Naive thymus-derived CD8-positive, alpha-beta T cell (primary cell): ENCODE measurements around the gene MATN4. TPM values are rescaled to one million over a fixed set of nuclear protein-coding genes. Genes with fewer than 3 reads are reported as not detected.

ENCODE experiments used
- ATAC-seq, 2 donors: fragments of 150-1000 bp; cut with Tn5 transposase in 1 of 2; sonication (Bioruptor Pico), chemical (Tn5 transposase) in 1 of 2; 1 replicate in 1 of 2; 2 replicates in 1 of 2; pipeline ENCODE4 v1.10.0; 2021; ENCODE audit warnings: mild to moderate bottlenecking in 2 of 2, moderate library complexity in 2 of 2
- POLR2A ChIA-PET: fragments of 350-600 bp; sonication (Branson Sonifier 250); formaldehyde crosslinking; loops from one replicate; lab custom pipeline; 2021; ENCODE audit warnings: antibody characterized with exemption; lab: Charles Lee
- DNase-seq, 10 donors: peaks; one replicate each; pipeline versions ENCODE4 v3.0.0 to v3.0.0-alpha.2; 2020 to 2022
- H3K27ac Mint-ChIP-seq, 10 donors: one replicate each; pipeline ENCODE4 v1.8.0; 2020 to 2022; ENCODE audit warnings: mild to moderate bottlenecking in 10 of 10, mixed read lengths in 10 of 10, moderate library complexity in 4 of 10, inconsistent platforms in 1 of 10
- H3K27me3 Mint-ChIP-seq, 5 donors: one replicate each; pipeline ENCODE4 v1.8.0; 2021 to 2022; ENCODE audit warnings: mixed read lengths in 5 of 5
- H3K36me3 Mint-ChIP-seq, 3 donors: one replicate each; pipeline ENCODE4 v1.8.0; 2020 to 2022; ENCODE audit warnings: mixed read lengths in 3 of 3, mild to moderate bottlenecking in 2 of 3, inconsistent platforms in 1 of 3
- H3K4me1 Mint-ChIP-seq, 4 donors: one replicate each; pipeline ENCODE4 v1.8.0; 2021 to 2022; ENCODE audit warnings: mixed read lengths in 4 of 4
- H3K4me3 Mint-ChIP-seq, 10 donors: one replicate each; pipeline ENCODE4 v1.8.0; 2020 to 2022; ENCODE audit warnings: mild to moderate bottlenecking in 10 of 10, mixed read lengths in 10 of 10, moderate library complexity in 6 of 10, inconsistent platforms in 1 of 10
- H3K9me3 Mint-ChIP-seq, 9 donors: one replicate each; pipeline ENCODE4 v1.8.0; 2020 to 2022; ENCODE audit warnings: mixed read lengths in 9 of 9, mild to moderate bottlenecking in 3 of 9, inconsistent platforms in 1 of 9, moderate library complexity in 1 of 9
- polyA plus RNA-seq, 3 donors: library from polyadenylated mRNA; unstranded; fragments of 300-500 nt; fragmentation: Illumina TruSeq; gene quantifications; one replicate each; pipeline ENCODE4 v1.2.3, GENCODE V29; 2021
- total RNA-seq, 8 experiments: library from RNA in 2 of 8; stranded (reverse) in 2 of 8; gene quantifications; one replicate each; pipeline ENCODE4 v1.2.3 and lab custom pipeline; 2021 to 2026

The MATN4 gene
- total and polyA plus RNA-seq, 5 experiments from 2014 or later, result not detected

DNA sequence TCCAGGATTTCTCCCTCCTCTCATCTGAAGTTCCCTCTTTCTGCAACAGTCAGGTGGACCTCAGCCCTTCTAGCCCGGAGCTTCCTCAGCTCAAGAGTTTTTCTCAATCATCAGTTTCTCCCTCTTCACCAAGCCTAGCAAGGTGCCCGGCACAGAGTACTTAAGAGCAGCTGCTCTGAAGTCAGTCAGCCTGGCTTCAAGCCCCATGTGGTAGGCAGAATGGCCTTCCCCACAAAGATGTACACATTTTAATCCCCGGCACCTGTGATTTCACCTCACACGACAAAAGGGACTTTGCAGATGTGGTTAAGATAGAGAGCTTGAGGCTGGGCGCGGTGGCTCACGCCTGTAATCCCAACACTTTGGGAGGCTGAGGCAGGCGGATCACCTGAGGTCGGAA is 16.6 kb downstream of the MATN4 start:
- H3K4me3 Mint-ChIP-seq, result no peak overlapping the region
- H3K9me3 Mint-ChIP-seq, result no peaks in the 10 kb centered on the region
- peaks cover 15 to 64% (median 33%) of the 10 kb centered on the region in 5 donors for H3K27me3 Mint-ChIP-seq
- peaks cover 0 to 19% (median 13%) of the 10 kb centered on the region in 4 donors for H3K4me1 Mint-ChIP-seq
- DNase-seq (no peak), ATAC-seq (no peak)
- POLR2A ChIA-PET, result interaction anchor here (0.6 to 1.0 kb wide), 2 partner anchors 247 to 333 kb away, joined by 3 to 4 read pairs; no protein-coding TSS in a partner anchor
- H3K27ac Mint-ChIP-seq, result peak overlapping the region in 1 of 10 donors; percentile 13
- H3K36me3 Mint-ChIP-seq, result no peaks in the 10 kb centered on the region

- H3K4me3 Mint-ChIP-seq, result no peak overlapping the region
- H3K4me1 Mint-ChIP-seq, result peaks cover 0 to 19% (median 13%) of the 10 kb centered on the region in 4 donors
- peaks cover 13 to 57% (median 32%) of the 10 kb centered on the region in 5 donors for H3K27me3 Mint-ChIP-seq
- no peaks in the 10 kb centered on the region for H3K9me3 Mint-ChIP-seq
- POLR2A ChIA-PET, result interaction anchor here (1.0 kb wide), 1 partner anchor 247 kb away, joined by 3 read pairs; no protein-coding TSS in a partner anchor
- ATAC-seq (peak; percentile 46 to 49), DNase-seq (peak; percentile 26 to 76 (median 56))
- no peak overlapping the region for H3K27ac Mint-ChIP-seq
- no peaks in the 10 kb centered on the region for H3K36me3 Mint-ChIP-seq
Measured at GRCh38 chr20:45290677-45291355, 17.3 kb downstream of the MATN4 start.

- Mint-ChIP-seq H3K4me1 (peaks cover 0 to 19% (median 13%) of the 10 kb centered on the region in 4 donors), H3K27me3 (peaks cover 12 to 56% (median 32%) of the 10 kb centered on the region in 5 donors), H3K4me3 (no peak overlapping the region), H3K27ac (peak overlapping the region in 2 of 10 donors; percentile 37 to 57), H3K36me3 (no peaks in the 10 kb centered on the region), H3K9me3 (no peaks in the 10 kb centered on the region)
- ATAC-seq (no peak), DNase-seq (no peak)
- POLR2A ChIA-PET, result no interaction called here
Measured at GRCh38 chr20:45289942-45290676, 18.0 kb downstream of the MATN4 start.

GRCh38 chr20:45288860-45289259 is 19.2 kb downstream of the MATN4 start:
- Mint-ChIP-seq H3K27me3 (peaks cover 13 to 57% (median 32%) of the 10 kb centered on the region in 5 donors), H3K9me3 (no peaks in the 10 kb centered on the region), H3K36me3 (no peaks in the 10 kb centered on the region), H3K27ac (peak overlapping the region in 1 of 10 donors; percentile 78), H3K4me1 (peaks cover 2 to 16% (median 11%) of the 10 kb centered on the region in 4 donors), H3K4me3 (no peak overlapping the region)
- ATAC-seq, result no peak
- POLR2A ChIA-PET, result no interaction called here
- no peak for DNase-seq

GRCh38 chr20:45288376-45288775 is 19.7 kb downstream of the MATN4 start:
- H3K4me3 Mint-ChIP-seq, result peak overlapping the region in 1 of 10 donors; percentile 30
- POLR2A ChIA-PET, result no interaction called here
- peaks cover 13 to 56% (median 30%) of the 10 kb centered on the region in 5 donors for H3K27me3 Mint-ChIP-seq
- H3K27ac Mint-ChIP-seq, result no peak overlapping the region
- ATAC-seq (no peak), DNase-seq (no peak)
- H3K4me1 Mint-ChIP-seq, result peaks cover 2 to 14% (median 8%) of the 10 kb centered on the region in 4 donors
- H3K36me3 Mint-ChIP-seq, result no peaks in the 10 kb centered on the region
- H3K9me3 Mint-ChIP-seq, result no peaks in the 10 kb centered on the region

- Mint-ChIP-seq H3K36me3 (no peaks in the 10 kb centered on the region), H3K4me1 (peaks cover 0 to 4% (median 0%) of the 10 kb centered on the region in 4 donors), H3K27me3 (peaks cover 18 to 47% (median 30%) of the 10 kb centered on the region in 5 donors), H3K4me3 (no peak overlapping the region), H3K9me3 (no peaks in the 10 kb centered on the region), H3K27ac (no peak overlapping the region)
- ATAC-seq (no peak), DNase-seq (no peak)
- POLR2A ChIA-PET, result no interaction called here
Measured at GRCh38 chr20:45283551-45284057, 24.5 kb downstream of the MATN4 start.

- POLR2A ChIA-PET, result no interaction called here
- no peak overlapping the region for H3K4me3 Mint-ChIP-seq
Measured at GRCh38 chr20:45282700-45283550, 25.2 kb downstream of the MATN4 start.

DNA sequence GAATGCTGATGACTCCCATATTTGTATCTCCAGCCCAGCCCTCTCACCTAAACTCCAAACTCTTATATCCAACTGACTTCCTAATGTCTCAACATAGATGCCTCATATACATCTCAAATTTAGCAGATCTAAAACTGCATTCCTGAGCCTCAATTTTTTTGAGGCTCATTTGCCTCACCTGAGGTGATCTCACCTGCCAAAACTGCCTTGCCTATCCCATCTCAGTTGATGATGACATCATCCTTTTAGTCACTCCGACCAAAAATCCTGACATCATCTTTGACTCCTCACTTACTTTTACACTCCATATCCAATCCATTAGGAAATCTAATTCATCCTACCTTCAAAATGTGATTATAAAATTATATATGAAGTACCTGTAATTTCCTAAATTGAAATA is 28.1 kb downstream of the MATN4 start:
- no peak for DNase-seq
- Mint-ChIP-seq H3K36me3 (peaks cover 0 to 2% (median 0%) of the 10 kb centered on the region in 3 donors), H3K27ac (no peak overlapping the region), H3K9me3 (no peaks in the 10 kb centered on the region), H3K27me3 (peaks cover 25 to 65% (median 33%) of the 10 kb centered on the region in 5 donors), H3K4me1 (peaks cover 0 to 4% (median 0%) of the 10 kb centered on the region in 4 donors), H3K4me3 (no peak overlapping the region)
- ATAC-seq, result no peak
- POLR2A ChIA-PET, result no interaction called here

More at GRCh38 chr20:45282700-45283550, 25.2 kb downstream of the MATN4 start:
- DNase-seq (no peak), ATAC-seq (no peak)
- no peaks in the 10 kb centered on the region for H3K9me3 Mint-ChIP-seq
- no peak overlapping the region for H3K27ac Mint-ChIP-seq
- peaks cover 17 to 48% (median 29%) of the 10 kb centered on the region in 5 donors for H3K27me3 Mint-ChIP-seq
- peaks cover 0 to 2% (median 0%) of the 10 kb centered on the region in 3 donors for H3K36me3 Mint-ChIP-seq
- H3K4me1 Mint-ChIP-seq, result peaks cover 0 to 4% (median 0%) of the 10 kb centered on the region in 4 donors

GRCh38 chr20:45275338-45275737 is 32.8 kb downstream of the MATN4 start:
- Mint-ChIP-seq H3K4me3 (no peak overlapping the region), H3K4me1 (no peaks in the 10 kb centered on the region), H3K36me3 (peaks cover 0 to 2% (median 0%) of the 10 kb centered on the region in 3 donors), H3K9me3 (no peaks in the 10 kb centered on the region), H3K27ac (no peak overlapping the region), H3K27me3 (peaks cover 27 to 66% (median 42%) of the 10 kb centered on the region in 5 donors)
- no peak for ATAC-seq
- POLR2A ChIA-PET, result no interaction called here
- no peak for DNase-seq

- Mint-ChIP-seq H3K36me3 (no peaks in the 10 kb centered on the region), H3K27me3 (peaks cover 11 to 48% (median 35%) of the 10 kb centered on the region in 5 donors), H3K4me3 (no peak overlapping the region), H3K27ac (no peak overlapping the region), H3K4me1 (no peaks in the 10 kb centered on the region), H3K9me3 (no peaks in the 10 kb centered on the region)
- ATAC-seq (no peak), DNase-seq (no peak)
- POLR2A ChIA-PET, result no interaction called here
Measured at GRCh38 chr20:45269754-45270270, 38.3 kb downstream of the MATN4 start.

DNA sequence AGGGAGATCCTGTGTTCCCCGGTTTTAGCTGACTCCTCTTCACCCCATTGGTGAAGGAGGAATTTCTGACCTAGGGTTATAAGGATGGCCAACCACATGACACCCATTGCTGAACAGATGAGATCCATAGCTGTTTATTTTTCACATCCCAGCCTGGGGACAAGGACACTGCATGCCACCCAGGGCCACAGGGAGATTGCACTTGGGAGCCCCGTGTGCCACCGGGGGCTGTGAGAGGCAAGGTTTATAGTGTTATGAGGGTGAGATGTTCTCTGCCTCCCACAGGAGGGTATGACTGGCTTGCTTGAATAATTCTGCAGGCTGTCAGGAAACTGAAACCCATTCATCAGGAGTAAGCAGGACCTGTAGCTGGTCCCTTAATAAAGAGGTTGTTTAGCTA is 39.0 kb downstream of the MATN4 start:
- H3K36me3 Mint-ChIP-seq, result no peaks in the 10 kb centered on the region
- no peak overlapping the region for H3K27ac Mint-ChIP-seq
- POLR2A ChIA-PET, result no interaction called here
- peaks cover 10 to 54% (median 28%) of the 10 kb centered on the region in 5 donors for H3K27me3 Mint-ChIP-seq
- DNase-seq (no peak), ATAC-seq (no peak)
- H3K4me3 Mint-ChIP-seq, result no peak overlapping the region
- no peaks in the 10 kb centered on the region for H3K9me3 Mint-ChIP-seq
- H3K4me1 Mint-ChIP-seq, result no peaks in the 10 kb centered on the region

GRCh38 chr20:45268531-45268930 is 39.6 kb downstream of the MATN4 start:
- no peaks in the 10 kb centered on the region for H3K9me3 Mint-ChIP-seq
- no peak overlapping the region for H3K4me3 Mint-ChIP-seq
- DNase-seq (no peak), ATAC-seq (no peak)
- no peaks in the 10 kb centered on the region for H3K4me1 Mint-ChIP-seq
- peaks cover 8 to 59% (median 26%) of the 10 kb centered on the region in 5 donors for H3K27me3 Mint-ChIP-seq
- no peaks in the 10 kb centered on the region for H3K36me3 Mint-ChIP-seq
- POLR2A ChIA-PET, result no interaction called here
- H3K27ac Mint-ChIP-seq, result no peak overlapping the region
